Erythroblast (primary cell): ENCODE data around the gene SCUBE1.

Experiments used
- GATA1 ChIP-seq: IDR thresholded peaks from 2 replicates; pipeline ENCODE4 v1.6.1; 2011; ENCODE audit warnings: low read depth, mild to moderate bottlenecking, control low read depth, low read length, moderate library complexity
- POLR2A ChIP-seq: IDR thresholded peaks from 2 replicates; pipeline ENCODE4 v1.6.1; 2011; ENCODE audit warnings: mild to moderate bottlenecking, low read length

GRCh38 chr22:43179911-43180195, 163.3 kb downstream of the SCUBE1 start:
- TF ChIP-seq POLR2A (no peak), GATA1 (no peak)
